ENCODE data around the gene SLC23A2. TPM values are rescaled to one million over a fixed set of nuclear protein-coding genes. Genes with fewer than 3 reads are reported as not detected.
"Not testable (repeated sequence)": the region's sequence is repeated elsewhere in the genome, so short reads cannot be mapped to it uniquely, and the experiment has no call there.

Gene SLC23A2
- total and polyA plus RNA-seq, 2 experiments from 2014 or later, result 5.9 to 9.6 TPM

- in situ Hi-C loops (cut with MboI), result no loop called here
- TF ChIP-seq EZH2phosphoT487 (IDR thresholded peaks at IDR 0.05; ENCODE audit: insufficient read depth, low read depth) (no peak), EZH2 (IDR thresholded peaks at IDR 0.05; ENCODE audit: insufficient read depth, poor library complexity, severe bottlenecking) (no peak)
- Histone ChIP-seq H3K27me3 (replicated peaks; ENCODE audit: insufficient read depth) (no peaks in the 10 kb centered on the region), H3K36me3 (ENCODE audit: low read depth) (no peaks in the 10 kb centered on the region), H2AFZ (peak overlapping the region; percentile 61), H3K4me3 (no peak overlapping the region), H3F3A (ENCODE audit: insufficient read depth) (peaks cover 13% of the 10 kb centered on the region; the same call in 1 of the 2 replicates), H3K79me2 (ENCODE audit: insufficient read depth) (no peaks in the 10 kb centered on the region), H3K27ac (0 out of 2 replicates have a peak overlapping the region, but pooled peaks have one; percentile 11), H3K9me2 (ENCODE audit: insufficient read depth) (no peaks in the 10 kb centered on the region), H3K4me1 (ENCODE audit: insufficient read depth) (peaks cover 11% of the 10 kb centered on the region), H3K9me3 (ENCODE audit: low read depth) (no peaks in the 10 kb centered on the region), H3K4me2 (ENCODE audit: unreplicated experiment) (no peak overlapping the region), H4K20me1 (ENCODE audit: insufficient read depth) (no peaks in the 10 kb centered on the region), H3K9ac (no peak overlapping the region)
- WGBS, 2 experiments (ENCODE audit: low coverage in 1 of 2, low lambda C conversion rate in 2 of 2, missing lambda C conversion rate in 2 of 2), result 72% methylated on average over 15 of the region's 15 CpGs
- peak; percentile 73 for DNase-seq
Observed at GRCh38 chr20:4925842-4926530, 75.3 kb downstream of the SLC23A2 start.

- Histone ChIP-seq H3K4me3 (no peak overlapping the region), H3K79me2 (ENCODE audit: insufficient read depth) (no peaks in the 10 kb centered on the region), H3K27ac (no peak overlapping the region), H3K36me3 (ENCODE audit: low read depth) (no peaks in the 10 kb centered on the region), H3K9ac (no peak overlapping the region), H4K20me1 (ENCODE audit: insufficient read depth) (no peaks in the 10 kb centered on the region), H3F3A (ENCODE audit: insufficient read depth) (peaks cover 3% of the 10 kb centered on the region; the same call in 1 of the 2 replicates), H3K9me2 (ENCODE audit: insufficient read depth) (no peaks in the 10 kb centered on the region), H2AFZ (no peak overlapping the region), H3K4me1 (ENCODE audit: insufficient read depth) (peaks cover 6% of the 10 kb centered on the region), H3K4me2 (ENCODE audit: unreplicated experiment) (no peak overlapping the region), H3K9me3 (ENCODE audit: low read depth) (no peaks in the 10 kb centered on the region), H3K27me3 (replicated peaks; ENCODE audit: insufficient read depth) (no peaks in the 10 kb centered on the region)
- in situ Hi-C loops (cut with MboI), result no loop called here
- TF ChIP-seq EZH2phosphoT487 (IDR thresholded peaks at IDR 0.05; ENCODE audit: insufficient read depth, low read depth) (no peak), EZH2 (IDR thresholded peaks at IDR 0.05; ENCODE audit: insufficient read depth, poor library complexity, severe bottlenecking) (no peak)
- DNase-seq, result no peak
- WGBS, 2 experiments (ENCODE audit: low coverage in 1 of 2, low lambda C conversion rate in 2 of 2, missing lambda C conversion rate in 2 of 2), result 97 to 100% methylated on average over 2 of the region's 2 CpGs
Observed at GRCh38 chr20:4924446-4924845, 76.9 kb downstream of the SLC23A2 start.

- TF ChIP-seq EZH2phosphoT487 (IDR thresholded peaks at IDR 0.05; ENCODE audit: insufficient read depth, low read depth), result no peak
- no peak for TF ChIP-seq EZH2 (IDR thresholded peaks at IDR 0.05; ENCODE audit: insufficient read depth, poor library complexity, severe bottlenecking)
- H3F3A ChIP-seq (ENCODE audit: insufficient read depth), result no peaks in the 10 kb centered on the region
- no peak overlapping the region for H3K4me3 ChIP-seq
- H3K79me2 ChIP-seq (ENCODE audit: insufficient read depth), result no peaks in the 10 kb centered on the region
- H2AFZ ChIP-seq, result no peak overlapping the region
- in situ Hi-C loops (cut with MboI), result no loop called here
- no peaks in the 10 kb centered on the region for H3K9me2 ChIP-seq (ENCODE audit: insufficient read depth)
- H3K4me2 ChIP-seq (ENCODE audit: unreplicated experiment), result no peak overlapping the region
- 86 to 93% methylated on average over 6 of the region's 6 CpGs for WGBS, 2 experiments (ENCODE audit: low coverage in 1 of 2, low lambda C conversion rate in 2 of 2, missing lambda C conversion rate in 2 of 2)
- H4K20me1 ChIP-seq (ENCODE audit: insufficient read depth), result no peaks in the 10 kb centered on the region
- peaks cover 6% of the 10 kb centered on the region for H3K4me1 ChIP-seq (ENCODE audit: insufficient read depth)
- H3K9ac ChIP-seq, result no peak overlapping the region
- no peaks in the 10 kb centered on the region for H3K27me3 ChIP-seq (replicated peaks; ENCODE audit: insufficient read depth)
- no peaks in the 10 kb centered on the region for H3K9me3 ChIP-seq (ENCODE audit: low read depth)
- DNase-seq, result no peak
- no peak overlapping the region for H3K27ac ChIP-seq
- H3K36me3 ChIP-seq (ENCODE audit: low read depth), result no peaks in the 10 kb centered on the region
Observed at GRCh38 chr20:4924032-4924431, 77.3 kb downstream of the SLC23A2 start.

GRCh38 chr20:4922186-4922585 is 79.1 kb downstream of the SLC23A2 start:
- no peaks in the 10 kb centered on the region for H3K36me3 ChIP-seq (ENCODE audit: low read depth)
- no peak overlapping the region for H3K4me2 ChIP-seq (ENCODE audit: unreplicated experiment)
- H3K27ac ChIP-seq, result no peak overlapping the region
- peaks cover 6% of the 10 kb centered on the region for H3K4me1 ChIP-seq (ENCODE audit: insufficient read depth)
- H4K20me1 ChIP-seq (ENCODE audit: insufficient read depth), result no peaks in the 10 kb centered on the region
- no peak for DNase-seq
- 0 out of 2 replicates have a peak, but pooled peaks cover 4% of the 10 kb centered on the region for H3F3A ChIP-seq (ENCODE audit: insufficient read depth)
- in situ Hi-C loops (cut with MboI), result no loop called here
- no peaks in the 10 kb centered on the region for H3K79me2 ChIP-seq (ENCODE audit: insufficient read depth)
- H3K9me3 ChIP-seq (ENCODE audit: low read depth), result no peaks in the 10 kb centered on the region
- no peak overlapping the region for H3K4me3 ChIP-seq
- no peak overlapping the region for H2AFZ ChIP-seq
- WGBS, 2 experiments (ENCODE audit: low coverage in 1 of 2, low lambda C conversion rate in 2 of 2, missing lambda C conversion rate in 2 of 2), result 99% methylated on average over 4 of the region's 4 CpGs
- no peak for TF ChIP-seq EZH2 (IDR thresholded peaks at IDR 0.05; ENCODE audit: insufficient read depth, poor library complexity, severe bottlenecking)
- no peak for TF ChIP-seq EZH2phosphoT487 (IDR thresholded peaks at IDR 0.05; ENCODE audit: insufficient read depth, low read depth)
- H3K9me2 ChIP-seq (ENCODE audit: insufficient read depth), result no peaks in the 10 kb centered on the region
- no peaks in the 10 kb centered on the region for H3K27me3 ChIP-seq (replicated peaks; ENCODE audit: insufficient read depth)
- H3K9ac ChIP-seq, result no peak overlapping the region

GRCh38 chr20:4921271-4921670 is 80.0 kb downstream of the SLC23A2 start:
- H3K79me2 ChIP-seq (ENCODE audit: insufficient read depth); H3K4me3 ChIP-seq; H3K9me3 ChIP-seq (ENCODE audit: low read depth); H3K27me3 ChIP-seq (replicated peaks; ENCODE audit: insufficient read depth); H3K4me2 ChIP-seq (ENCODE audit: unreplicated experiment); H2AFZ ChIP-seq; DNase-seq; H3K4me1 ChIP-seq (ENCODE audit: insufficient read depth); H4K20me1 ChIP-seq (ENCODE audit: insufficient read depth); H3K9me2 ChIP-seq (ENCODE audit: insufficient read depth); H3K36me3 ChIP-seq (ENCODE audit: low read depth); H3F3A ChIP-seq (ENCODE audit: insufficient read depth); H3K9ac ChIP-seq; in situ Hi-C loops (cut with MboI); H3K27ac ChIP-seq: not testable (repeated sequence)
- 46 to 57% methylated on average over 2 of the region's 2 CpGs for WGBS, 2 experiments (ENCODE audit: low coverage in 1 of 2, low lambda C conversion rate in 2 of 2, missing lambda C conversion rate in 2 of 2)
